ENCODE measurements around the gene GNAI3. TPM values are rescaled to one million over a fixed set of nuclear protein-coding genes. Genes with fewer than 3 reads are reported as not detected.
A peak's percentile ranks its signal among the peaks of the same experiment; 100 is the strongest.

GNAI3 gene
- total RNA-seq, 1 donor from 2014 or later = 6.7 TPM

DNA sequence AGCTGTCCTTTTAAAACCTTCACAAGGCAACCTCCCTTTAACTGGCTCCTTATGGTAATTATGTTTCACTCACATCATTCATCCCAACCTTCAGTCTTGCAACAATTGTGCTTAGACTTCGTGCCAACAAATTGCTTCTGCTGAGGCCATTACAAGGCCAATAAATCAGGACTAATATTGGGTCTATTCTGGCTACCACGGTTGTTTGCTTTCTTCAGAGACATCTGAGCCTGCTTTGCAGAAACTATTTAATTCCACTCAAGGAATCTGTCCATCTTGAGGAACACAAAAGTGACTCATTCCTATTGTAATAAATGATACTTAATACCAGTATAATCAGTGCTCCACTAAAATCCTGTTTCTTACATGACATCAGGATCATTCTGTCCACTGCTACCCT is 104.9 kb downstream of the GNAI3 start:
- H3K27ac ChIP-seq = no peak overlapping the region
- TF ChIP-seq, protein P1, sequence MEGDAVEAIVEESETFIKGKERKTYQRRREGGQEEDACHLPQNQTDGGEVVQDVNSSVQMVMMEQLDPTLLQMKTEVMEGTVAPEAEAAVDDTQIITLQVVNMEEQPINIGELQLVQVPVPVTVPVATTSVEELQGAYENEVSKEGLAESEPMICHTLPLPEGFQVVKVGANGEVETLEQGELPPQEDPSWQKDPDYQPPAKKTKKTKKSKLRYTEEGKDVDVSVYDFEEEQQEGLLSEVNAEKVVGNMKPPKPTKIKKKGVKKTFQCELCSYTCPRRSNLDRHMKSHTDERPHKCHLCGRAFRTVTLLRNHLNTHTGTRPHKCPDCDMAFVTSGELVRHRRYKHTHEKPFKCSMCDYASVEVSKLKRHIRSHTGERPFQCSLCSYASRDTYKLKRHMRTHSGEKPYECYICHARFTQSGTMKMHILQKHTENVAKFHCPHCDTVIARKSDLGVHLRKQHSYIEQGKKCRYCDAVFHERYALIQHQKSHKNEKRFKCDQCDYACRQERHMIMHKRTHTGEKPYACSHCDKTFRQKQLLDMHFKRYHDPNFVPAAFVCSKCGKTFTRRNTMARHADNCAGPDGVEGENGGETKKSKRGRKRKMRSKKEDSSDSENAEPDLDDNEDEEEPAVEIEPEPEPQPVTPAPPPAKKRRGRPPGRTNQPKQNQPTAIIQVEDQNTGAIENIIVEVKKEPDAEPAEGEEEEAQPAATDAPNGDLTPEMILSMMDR (IDR thresholded peaks at IDR 0.05) = no peak
- no peaks in the 10 kb centered on the region for H3K36me3 ChIP-seq
- no peaks in the 10 kb centered on the region for H3K27me3 ChIP-seq (ENCODE audit: low read depth)
- intact Hi-C loops (cut with DNase I) = no loop called here
- H3K9me3 ChIP-seq = no peaks in the 10 kb centered on the region
- DNase-seq = no peak
- peaks cover 11% of the 10 kb centered on the region for H3K4me1 ChIP-seq
- no peak for ATAC-seq
- no peak overlapping the region for H3K4me3 ChIP-seq

DNA sequence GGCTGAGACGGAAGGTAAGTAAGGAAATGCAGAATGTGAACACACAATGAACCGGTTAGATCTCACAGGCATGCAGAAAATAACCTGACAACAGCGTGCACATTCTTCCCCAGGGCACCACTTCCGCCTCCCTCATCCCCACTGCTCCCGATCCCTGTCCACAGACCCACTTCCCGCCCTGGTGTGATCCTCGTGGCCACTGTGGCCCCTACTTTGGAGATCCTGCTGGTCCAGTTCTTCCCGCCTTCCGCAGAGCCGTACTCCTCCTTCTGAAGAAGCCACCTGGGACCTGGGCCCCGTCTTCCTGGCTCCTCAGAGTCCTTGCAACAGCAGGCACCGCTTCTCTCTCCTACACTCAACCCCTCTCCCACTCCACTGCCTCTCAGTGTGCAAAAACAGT is 106.1 kb downstream of the GNAI3 start:
- TF ChIP-seq, protein P1 (IDR thresholded peaks at IDR 0.05) = no peak
- no peak overlapping the region for H3K27ac ChIP-seq
- H3K9me3 ChIP-seq = no peaks in the 10 kb centered on the region
- peaks cover 11% of the 10 kb centered on the region for H3K4me1 ChIP-seq
- DNase-seq (no peak), ATAC-seq (no peak)
- H3K4me3 ChIP-seq = no peak overlapping the region
- peaks cover 7% of the 10 kb centered on the region for H3K36me3 ChIP-seq
- intact Hi-C loops (cut with DNase I) = no loop called here
- H3K27me3 ChIP-seq (ENCODE audit: low read depth) = no peaks in the 10 kb centered on the region

DNA sequence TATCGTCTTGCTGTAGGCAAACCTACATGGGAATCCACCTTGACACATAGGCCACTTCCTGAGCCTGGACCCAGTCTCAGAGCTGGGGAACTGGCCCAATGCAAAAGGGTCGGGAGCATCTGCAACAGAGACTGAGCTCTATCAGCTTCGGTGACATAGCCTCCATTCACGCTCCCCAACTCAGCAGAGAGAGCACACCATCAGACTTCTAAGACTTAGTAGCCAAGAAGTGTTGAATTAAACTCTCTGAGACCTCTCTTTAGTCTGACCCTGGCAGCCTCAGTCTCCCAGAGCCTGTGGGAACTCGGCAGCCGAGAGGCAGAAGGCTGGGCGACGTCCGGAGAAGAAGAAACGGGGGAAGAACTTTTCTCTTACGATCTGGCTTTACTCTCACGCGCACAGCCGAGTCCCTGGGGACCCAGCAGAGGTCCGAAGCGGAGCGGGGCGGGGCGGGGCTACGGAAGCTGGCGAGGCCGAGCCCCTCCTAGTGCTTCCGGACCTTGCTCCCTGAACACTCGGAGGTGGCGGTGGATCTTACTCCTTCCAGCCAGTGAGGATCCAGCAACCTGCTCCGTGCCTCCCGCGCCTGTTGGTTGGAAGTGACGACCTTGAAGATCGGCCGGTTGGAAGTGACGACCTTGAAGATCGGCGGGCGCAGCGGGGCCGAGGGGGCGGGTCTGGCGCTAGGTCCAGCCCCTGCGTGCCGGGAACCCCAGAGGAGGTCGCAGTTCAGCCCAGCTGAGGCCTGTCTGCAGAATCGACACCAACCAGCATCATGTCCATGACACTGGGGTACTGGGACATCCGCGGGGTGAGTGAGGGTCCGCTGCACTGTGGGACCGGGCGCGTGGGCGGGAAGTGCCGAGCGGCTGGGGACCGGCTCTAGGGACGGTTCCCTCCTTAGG is 107.5 kb downstream of the GNAI3 start, which contains the start of gene GSTM4:
Gene GSTM4, plus strand, starts transcription at position 485 of the 905 bp plus-strand sequence. Its CDS starts 291 bp downstream, at position 776.
- Histone ChIP-seq H3K4me3 (peak within 1 kb of the TSS; percentile 79), H3K27me3 (ENCODE audit: low read depth) (no peaks in the 10 kb centered on the region), H3K9me3 (no peaks in the 10 kb centered on the region), H3K4me1 (peaks cover 11% of the 10 kb centered on the region), H3K27ac (peak within 1 kb of the TSS; percentile 88), H3K36me3 (peaks cover 20% of the 10 kb centered on the region)
- DNase-seq (peak; percentile 91), ATAC-seq (peak; percentile 95 to 98)
- TF ChIP-seq, protein P1 (IDR thresholded peaks at IDR 0.05) = no peak
- intact Hi-C loops (cut with DNase I) = no loop called here

DNA sequence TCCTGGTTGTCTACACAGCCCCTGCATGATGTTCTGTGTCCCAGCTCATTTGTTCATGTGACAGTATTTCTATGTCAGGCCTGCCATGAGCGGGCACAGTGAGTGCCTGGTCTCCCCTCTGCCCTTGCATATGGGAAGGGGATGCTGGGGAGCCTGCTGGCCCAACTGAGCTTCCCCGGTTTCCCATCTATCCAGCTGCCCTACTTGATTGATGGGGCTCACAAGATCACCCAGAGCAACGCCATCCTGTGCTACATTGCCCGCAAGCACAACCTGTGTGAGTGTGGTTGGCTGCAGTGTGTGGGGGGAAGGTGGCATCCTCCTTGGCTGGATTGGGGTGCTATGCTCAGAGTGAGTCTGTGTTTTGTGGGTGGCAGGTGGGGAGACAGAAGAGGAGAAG is 109.0 kb downstream of the GNAI3 start:
- Histone ChIP-seq H3K27ac (no peak overlapping the region), H3K36me3 (peaks cover 33% of the 10 kb centered on the region), H3K4me3 (no peak overlapping the region), H3K27me3 (ENCODE audit: low read depth) (no peaks in the 10 kb centered on the region), H3K4me1 (peaks cover 11% of the 10 kb centered on the region), H3K9me3 (no peaks in the 10 kb centered on the region)
- DNase-seq = no peak
- intact Hi-C loops (cut with DNase I) = no loop called here
- TF ChIP-seq, protein P1 (IDR thresholded peaks at IDR 0.05) = no peak
- ATAC-seq = no peak

DNA sequence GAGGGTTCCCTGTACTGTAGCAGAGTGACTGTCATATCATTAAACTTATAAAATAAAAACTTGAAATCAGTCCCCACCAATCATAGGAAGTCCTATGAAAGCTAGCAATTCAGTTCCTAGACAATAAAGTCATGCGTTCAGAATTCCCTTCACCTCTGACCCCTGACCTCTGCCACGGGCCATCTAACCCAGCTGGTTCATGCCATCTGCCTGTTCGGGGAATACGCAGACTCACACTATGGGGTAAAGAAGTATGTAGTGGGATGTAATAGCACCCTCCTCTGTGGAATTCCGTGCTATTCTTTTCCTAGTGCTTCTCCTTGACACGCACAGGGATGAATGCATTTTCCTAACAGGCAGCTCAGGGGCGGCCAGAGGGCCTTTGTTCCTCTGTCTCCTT is 109.6 kb downstream of the GNAI3 start:
- peaks cover 11% of the 10 kb centered on the region for H3K4me1 ChIP-seq
- no peaks in the 10 kb centered on the region for H3K9me3 ChIP-seq
- no peaks in the 10 kb centered on the region for H3K27me3 ChIP-seq (ENCODE audit: low read depth)
- DNase-seq = no peak
- TF ChIP-seq, protein P1 (IDR thresholded peaks at IDR 0.05) = no peak
- H3K27ac ChIP-seq = no peak overlapping the region
- intact Hi-C loops (cut with DNase I) = no loop called here
- H3K36me3 ChIP-seq = peaks cover 38% of the 10 kb centered on the region
- ATAC-seq = no peak
- H3K4me3 ChIP-seq = no peak overlapping the region
